ENCODE data around the gene TMC2. TPM values are rescaled to one million over a fixed set of nuclear protein-coding genes. Genes with fewer than 3 reads are reported as not detected.
"Not testable (repeated sequence)": the region's sequence is repeated elsewhere in the genome, so short reads cannot be mapped to it uniquely, and the experiment has no call there.

Gene TMC2
- polyA plus RNA-seq, 3 donors: not detected

DNA sequence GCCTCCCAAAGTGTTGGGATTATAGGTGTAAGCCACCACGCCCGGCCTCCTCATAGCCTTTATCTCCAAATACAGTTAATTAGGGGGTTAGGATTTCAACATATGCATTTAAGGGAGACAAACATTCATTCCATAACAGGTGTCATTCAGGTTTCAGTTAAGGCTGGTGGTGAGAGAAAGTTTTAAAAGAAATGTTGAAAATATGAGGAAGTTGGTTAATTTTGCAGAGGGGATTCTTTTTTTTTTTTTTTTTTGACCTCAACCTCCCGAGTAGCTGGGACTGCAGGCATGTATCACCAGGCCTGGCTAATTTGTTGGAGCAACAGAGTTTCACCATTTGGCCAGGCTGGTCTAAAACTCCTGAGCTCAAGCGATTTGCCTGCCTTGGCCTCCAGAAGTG lies 143.7 kb downstream of the TMC2 start:
- Histone ChIP-seq H3K4me2 (replicated peaks; ENCODE audit: extremely low read depth, low read length, poor library complexity, severe bottlenecking) (no peak overlapping the region), H3K4me1 (ENCODE audit: control insufficient read depth in 1 of 2, insufficient read depth in 2 of 2, low read length in 2 of 2) (peaks cover 3 to 5% of the 10 kb centered on the region in 2 donors), H3K9ac (ENCODE audit: insufficient read depth, low read length, poor library complexity, severe bottlenecking) (no peak overlapping the region), H4K20me1 (ENCODE audit: insufficient read depth, low read length) (no peaks in the 10 kb centered on the region), H3K27me3 (ENCODE audit: control insufficient read depth in 2 of 2, insufficient read depth in 2 of 2, low read length in 2 of 2) (no peaks in the 10 kb centered on the region), H2AFZ (ENCODE audit: insufficient read depth, low read depth, low read length, poor library complexity, severe bottlenecking) (no peak overlapping the region), H3K9me3 (replicated peaks in 1 of 2; ENCODE audit: control insufficient read depth in 1 of 2, insufficient read depth in 1 of 2, low read length in 2 of 2) (peaks cover 8 to 12% of the 10 kb centered on the region in 2 donors), H3K4me3 (replicated peaks in 1 of 3; ENCODE audit: low read depth in 2 of 3, low read length in 3 of 3) (no peak overlapping the region), H3K36me3 (replicated peaks in 1 of 2; ENCODE audit: control insufficient read depth in 1 of 2, insufficient read depth in 2 of 2, low read length in 2 of 2) (no peaks in the 10 kb centered on the region), H3K27ac (ENCODE audit: low read depth in 1 of 2, low read length in 2 of 2) (no peak overlapping the region), H3K79me2 (ENCODE audit: insufficient read depth, low read length) (no peaks in the 10 kb centered on the region)
- Mint-ChIP-seq H3K27me3 (ENCODE audit: low read depth in 3 of 3) (peaks cover 0 to 7% (median 2%) of the 10 kb centered on the region in 3 donors), H3K4me1 (peaks cover 2% of the 10 kb centered on the region), H3K36me3 (no peaks in the 10 kb centered on the region), H3K27ac (no peak overlapping the region), H3K4me3 (no peak overlapping the region), H3K9me3 (peaks cover 6 to 17% (median 7%) of the 10 kb centered on the region in 7 donors)
- intact Hi-C loops (cut with micrococcal nuclease): loop anchor here in 1 of 2 donors (10.0 kb wide), 1 partner anchor 315 kb away; no protein-coding TSS in a partner anchor
- TF ChIP-seq CTCF (IDR thresholded peaks at IDR 0.05): no peak
- WGBS (ENCODE audit: insufficient coverage): 50% methylated on average over 2 of the region's 4 CpGs
- no peak for DNase-seq

DNA sequence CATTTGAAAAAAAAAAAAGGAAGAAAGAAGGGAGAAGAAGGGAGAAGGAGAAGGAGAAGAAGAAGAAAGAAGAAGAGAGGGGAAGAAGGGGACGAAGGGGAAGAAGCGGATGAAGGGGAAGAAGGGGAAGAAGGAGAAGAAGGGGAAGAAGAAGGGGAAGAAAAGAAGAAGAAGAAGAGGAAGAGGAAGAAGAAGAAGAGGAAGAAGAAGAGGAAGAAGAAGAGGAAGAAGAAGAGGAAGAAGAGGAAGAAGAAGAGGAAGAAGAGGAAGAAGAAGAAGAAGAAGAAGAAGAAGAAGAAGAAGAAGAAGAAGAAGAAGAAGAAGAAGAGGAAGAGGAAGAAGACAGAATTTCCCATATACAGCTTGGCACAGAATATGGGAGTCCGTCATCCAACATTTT lies 145.7 kb downstream of the TMC2 start:
- intact Hi-C loops (cut with micrococcal nuclease): loop anchor here in 1 of 2 donors (10.0 kb wide), 1 partner anchor 313 kb away; no protein-coding TSS in a partner anchor
- H3K4me3 ChIP-seq (replicated peaks in 1 of 3; ENCODE audit: low read depth in 2 of 3, low read length in 3 of 3); H3K79me2 ChIP-seq (ENCODE audit: insufficient read depth, low read length); H4K20me1 ChIP-seq (ENCODE audit: insufficient read depth, low read length); H3K4me2 ChIP-seq (replicated peaks; ENCODE audit: extremely low read depth, low read length, poor library complexity, severe bottlenecking); H3K4me1 Mint-ChIP-seq; H3K36me3 ChIP-seq (replicated peaks in 1 of 2; ENCODE audit: control insufficient read depth in 1 of 2, insufficient read depth in 2 of 2, low read length in 2 of 2); H3K36me3 Mint-ChIP-seq; H3K27me3 ChIP-seq (ENCODE audit: control insufficient read depth in 2 of 2, insufficient read depth in 2 of 2, low read length in 2 of 2); H3K9ac ChIP-seq (ENCODE audit: insufficient read depth, low read length, poor library complexity, severe bottlenecking); H3K4me3 Mint-ChIP-seq; DNase-seq; H2AFZ ChIP-seq (ENCODE audit: insufficient read depth, low read depth, low read length, poor library complexity, severe bottlenecking): not testable (repeated sequence)
- 26% methylated on average over 2 of the region's 3 CpGs for WGBS (ENCODE audit: insufficient coverage)
- peak overlapping the region in 5 of 7 donors; percentile 30 to 82 (median 77) for H3K27ac Mint-ChIP-seq
- H3K9me3 ChIP-seq (replicated peaks in 1 of 2; ENCODE audit: control insufficient read depth in 1 of 2, insufficient read depth in 1 of 2, low read length in 2 of 2): peaks cover 8 to 12% of the 10 kb centered on the region in 2 donors
- H3K4me1 ChIP-seq (ENCODE audit: control insufficient read depth in 1 of 2, insufficient read depth in 2 of 2, low read length in 2 of 2): peaks cover 6 to 11% of the 10 kb centered on the region in 2 donors
- H3K9me3 Mint-ChIP-seq: peaks cover 6 to 17% (median 7%) of the 10 kb centered on the region in 7 donors
- H3K27me3 Mint-ChIP-seq (ENCODE audit: low read depth in 3 of 3): peaks cover 6 to 14% (median 7%) of the 10 kb centered on the region in 3 donors
- peak overlapping the region in 1 of 2 donors; percentile 51 for H3K27ac ChIP-seq (ENCODE audit: low read depth in 1 of 2, low read length in 2 of 2)

DNA sequence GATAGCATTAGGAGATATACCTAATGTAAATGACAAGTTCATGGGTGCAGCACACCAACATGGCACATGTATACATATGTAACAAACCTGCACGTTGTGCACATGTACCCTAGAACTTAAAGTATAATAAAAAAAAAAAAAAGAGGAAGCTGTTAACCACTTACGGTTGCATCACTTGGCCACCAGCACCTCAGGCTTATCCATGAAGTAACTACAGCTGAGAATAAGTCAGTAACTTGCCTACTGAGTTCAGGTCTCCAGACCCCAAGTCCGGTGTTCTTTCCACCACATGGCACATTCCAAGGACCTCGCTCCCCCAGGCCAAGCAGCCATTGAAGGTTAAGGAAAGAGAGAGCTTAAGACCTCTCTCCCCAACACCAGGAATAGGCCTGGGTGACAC lies 148.4 kb downstream of the TMC2 start:
- DNase-seq: peak; percentile 64 to 76 (median 66)
- H3K27ac Mint-ChIP-seq, H3K4me3 Mint-ChIP-seq: not testable (repeated sequence)

More for the DNA sequence above, 148.4 kb downstream of the TMC2 start:
- H3K4me3 ChIP-seq (replicated peaks in 1 of 3; ENCODE audit: low read depth in 2 of 3, low read length in 3 of 3); H2AFZ ChIP-seq (ENCODE audit: insufficient read depth, low read depth, low read length, poor library complexity, severe bottlenecking); H3K4me2 ChIP-seq (replicated peaks; ENCODE audit: extremely low read depth, low read length, poor library complexity, severe bottlenecking); H4K20me1 ChIP-seq (ENCODE audit: insufficient read depth, low read length); H3K36me3 ChIP-seq (replicated peaks in 1 of 2; ENCODE audit: control insufficient read depth in 1 of 2, insufficient read depth in 2 of 2, low read length in 2 of 2); H3K27ac ChIP-seq (ENCODE audit: low read depth in 1 of 2, low read length in 2 of 2); H3K9ac ChIP-seq (ENCODE audit: insufficient read depth, low read length, poor library complexity, severe bottlenecking); H3K79me2 ChIP-seq (ENCODE audit: insufficient read depth, low read length); H3K36me3 Mint-ChIP-seq: not testable (repeated sequence)
- H3K9me3 Mint-ChIP-seq: peaks cover 6 to 20% (median 7%) of the 10 kb centered on the region in 7 donors
- peaks cover 31 to 37% (median 35%) of the 10 kb centered on the region in 3 donors for H3K27me3 Mint-ChIP-seq (ENCODE audit: low read depth in 3 of 3)
- Histone ChIP-seq H3K4me1 (ENCODE audit: control insufficient read depth in 1 of 2, insufficient read depth in 2 of 2, low read length in 2 of 2) (peaks cover 13 to 16% of the 10 kb centered on the region in 2 donors), H3K9me3 (replicated peaks in 1 of 2; ENCODE audit: control insufficient read depth in 1 of 2, insufficient read depth in 1 of 2, low read length in 2 of 2) (peaks cover 8 to 12% of the 10 kb centered on the region in 2 donors), H3K27me3 (ENCODE audit: control insufficient read depth in 2 of 2, insufficient read depth in 2 of 2, low read length in 2 of 2) (peaks cover 2 to 20% of the 10 kb centered on the region in 2 donors)
- WGBS (ENCODE audit: insufficient coverage): no CpG with 5 or more reads among the region's 4 CpGs
- H3K4me1 Mint-ChIP-seq: peaks cover 12% of the 10 kb centered on the region
- intact Hi-C loops (cut with micrococcal nuclease): loop anchor here (5.0 to 10.0 kb wide), 3 partner anchors 57 to 310 kb away; no protein-coding TSS in a partner anchor
